ENCODE data around the gene TMEM245.
"Not testable (repeated sequence)": the region's sequence is repeated elsewhere in the genome, so short reads cannot be mapped to it uniquely, and the experiment has no call there.

Gene TMEM245

DNA sequence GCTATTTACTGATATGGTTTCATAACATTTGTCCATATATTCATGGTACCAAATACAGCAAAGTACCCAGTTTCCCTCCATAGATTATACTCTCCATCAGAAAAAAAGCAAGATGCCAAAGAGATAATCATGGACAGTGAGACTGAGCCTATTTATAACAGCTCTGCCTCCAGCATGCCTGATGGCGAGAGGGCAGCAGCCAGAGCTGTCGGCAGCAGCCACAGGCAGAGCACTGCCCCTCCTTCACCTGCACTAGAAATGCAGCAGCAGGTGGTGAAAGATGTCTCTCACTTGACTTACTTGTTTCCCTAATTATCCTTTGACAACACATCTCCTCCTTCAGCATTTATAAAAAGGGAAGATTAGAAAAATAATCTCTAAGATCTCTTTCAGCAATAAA, 138.9 kb downstream of the TMEM245 start:
- no peak for DNase-seq

DNA sequence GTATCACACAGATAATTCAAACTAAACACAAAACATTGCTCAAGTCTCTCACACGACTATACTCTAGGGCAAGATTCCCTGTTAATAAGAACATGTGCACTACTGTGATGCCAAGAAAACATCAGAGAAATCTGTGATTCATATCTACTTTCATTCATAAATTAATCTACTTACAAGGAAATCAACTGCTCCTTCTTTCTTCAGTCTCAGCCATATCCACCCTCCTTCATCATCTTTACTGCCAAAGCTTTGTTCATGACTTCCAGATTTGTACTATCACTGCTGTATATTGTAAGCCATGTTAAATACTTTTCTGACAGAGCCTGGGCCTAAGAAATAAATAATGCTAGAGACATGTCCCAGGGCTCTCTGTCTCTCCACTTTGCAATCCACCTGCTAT, 141.5 kb downstream of the TMEM245 start:
- no peak for DNase-seq

DNA sequence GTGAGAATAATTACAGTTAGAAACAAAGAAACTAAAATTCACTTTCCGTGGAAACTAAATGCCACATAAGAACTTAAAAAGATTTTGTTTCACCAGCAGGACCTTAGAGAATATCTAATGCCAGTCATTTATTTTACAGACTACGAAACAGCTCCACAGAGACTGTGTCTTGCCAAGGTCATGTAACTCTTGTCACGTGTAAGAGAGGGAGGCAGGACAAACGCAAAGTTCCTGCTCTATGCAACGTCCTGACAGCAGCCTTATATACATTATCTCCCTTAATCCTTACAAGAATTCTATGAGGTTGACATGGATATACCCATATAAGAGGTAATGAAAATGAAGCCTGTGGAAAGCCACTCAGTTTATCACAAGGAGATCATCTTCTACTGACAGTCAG, 145.9 kb downstream of the TMEM245 start:
- no peak for DNase-seq

DNA sequence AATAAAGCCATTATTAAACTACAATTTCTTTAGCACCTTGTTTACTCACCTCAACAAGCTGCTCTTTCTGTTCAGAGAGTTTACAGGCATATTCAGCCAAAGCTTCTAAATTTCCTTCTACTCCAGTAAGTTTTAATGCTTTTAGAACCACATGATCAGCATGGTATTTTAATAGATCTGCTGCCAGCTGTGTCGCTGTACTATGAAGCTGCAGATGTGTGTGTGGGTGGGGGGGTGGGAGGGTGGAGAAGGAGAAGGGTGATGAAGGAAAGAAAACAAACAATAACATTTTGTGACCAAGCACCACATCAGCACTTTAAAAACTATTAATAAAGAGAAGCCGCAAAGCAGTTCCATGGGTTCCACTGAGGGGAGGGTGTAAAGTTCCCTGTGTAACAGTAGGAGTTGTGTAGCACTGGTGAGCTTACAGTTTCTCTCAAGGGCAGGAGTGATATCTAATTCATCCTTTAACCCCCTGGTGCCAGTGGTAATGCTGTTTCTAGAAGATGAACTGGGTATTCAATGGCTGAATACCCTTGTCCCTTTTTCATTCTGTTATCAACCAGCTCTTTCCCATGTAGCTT, 147.0 kb downstream of the TMEM245 start:
- no peak for DNase-seq

DNA sequence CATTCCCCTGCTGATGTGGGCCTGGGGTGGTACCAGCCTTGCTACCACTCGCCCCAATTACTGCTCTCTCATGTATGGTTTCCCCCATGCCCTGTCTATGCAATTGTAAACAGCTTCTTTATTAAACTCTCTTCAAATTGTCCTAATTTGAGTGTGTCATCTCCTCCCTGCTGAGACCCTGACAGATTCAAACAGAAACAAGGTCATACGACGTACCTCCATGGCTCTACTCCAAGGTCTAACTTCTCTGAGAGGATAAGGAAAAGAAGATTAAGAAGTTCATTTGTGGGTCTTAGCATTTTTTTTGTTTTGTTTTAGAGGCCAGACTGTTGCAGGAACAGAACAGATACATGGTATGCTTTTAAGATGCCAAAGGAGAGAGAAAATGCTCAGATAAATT, 147.6 kb downstream of the TMEM245 start:
- DNase-seq = no peak

DNA sequence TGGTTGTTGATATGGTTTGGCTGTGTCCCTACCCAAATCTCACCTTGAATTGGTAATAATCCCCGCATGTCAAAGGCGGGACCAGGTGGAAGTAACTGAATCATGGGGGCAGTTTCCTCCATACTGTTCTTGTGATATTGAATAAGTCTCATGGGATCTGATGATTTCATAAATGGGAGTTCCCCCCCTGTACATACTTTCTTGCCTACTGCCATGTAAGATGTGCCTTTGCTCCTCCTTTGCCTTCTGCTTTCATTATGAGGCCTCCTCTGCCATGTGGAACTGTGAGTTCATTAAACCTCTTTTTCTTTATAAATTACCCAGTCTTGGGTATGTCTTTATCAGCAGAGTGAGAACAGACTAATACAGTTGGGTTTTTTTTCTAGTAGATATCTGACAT, 148.4 kb downstream of the TMEM245 start:
- DNase-seq = not testable (repeated sequence)

DNA sequence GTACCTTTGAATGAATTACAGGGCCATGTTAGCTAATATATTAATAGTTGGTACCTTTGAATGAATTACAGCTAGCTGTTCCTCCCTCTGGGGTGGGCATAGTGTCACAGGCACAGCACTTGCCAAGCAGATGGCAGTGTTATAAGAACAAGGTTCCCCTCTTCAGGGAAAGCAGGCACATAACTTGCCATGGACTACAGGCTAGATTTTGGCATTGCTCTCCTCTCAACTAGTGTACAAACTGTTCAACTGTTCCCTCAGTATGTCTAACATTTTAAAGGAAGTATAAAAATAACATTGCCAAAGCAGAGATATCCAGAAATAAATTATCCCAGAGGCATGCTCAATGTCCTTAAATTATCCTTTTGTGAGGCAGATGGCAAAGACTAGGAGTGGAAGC, 151.8 kb downstream of the TMEM245 start:
- DNase-seq = no peak

All from activated CD4-positive, alpha-beta T cell treated with anti-CD3 and anti-CD28 coated beads for 1 hour (primary cell).